ENCODE results near the gene LRRC1.
"Not testable (repeated sequence)": the region's sequence is repeated elsewhere in the genome, so short reads cannot be mapped to it uniquely, and the experiment has no call there.

LRRC1 gene

DNA sequence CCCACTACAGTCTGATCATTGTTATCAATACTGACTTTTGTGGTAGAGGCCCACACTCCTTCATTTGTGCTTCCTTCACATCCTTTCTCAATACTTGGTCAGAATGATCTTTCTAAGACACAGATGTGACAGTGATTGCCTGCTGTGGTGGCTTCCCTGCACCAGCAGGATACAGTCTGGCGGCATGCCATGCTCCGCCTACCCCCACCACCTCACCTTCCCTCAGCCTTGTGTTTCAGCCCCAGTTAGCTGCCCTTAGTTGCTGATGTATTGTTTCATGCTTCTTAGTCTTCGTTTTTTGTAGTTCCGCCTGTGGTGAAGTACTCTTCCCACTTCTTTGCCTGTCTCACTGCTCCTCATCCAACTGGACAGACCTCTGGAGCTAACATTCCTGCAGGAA lies 10.9 kb downstream of the LRRC1 start:
- Histone ChIP-seq H3K27me3 (no peaks in the 10 kb centered on the region), H3K9me3 (replicated peaks in 1 of 11) (peaks cover 0 to 6% (median 0%) of the 10 kb centered on the region in 11 experiments; a peak in 3 of 22 replicates), H3K9ac (no peak overlapping the region), H3K4me2 (no peak overlapping the region), H3K4me1 (peaks cover 0 to 10% (median 0%) of the 10 kb centered on the region in 10 experiments; a peak in 3 of 20 replicates), H3K36me3 (peaks cover 0 to 6% (median 0%) of the 10 kb centered on the region in 11 experiments; a peak in 1 of 22 replicates), H4K20me1 (peaks cover 0 to 23% (median 0%) of the 10 kb centered on the region in 11 experiments; a peak in 2 of 22 replicates), H3K4me3 (no peak overlapping the region), H3K27ac (no peak overlapping the region)
- no peak for TF ChIP-seq Cebpa-rat (IDR thresholded peaks at IDR 0.05)

GRCh38 chr6:53807606-53808005 lies 12.8 kb downstream of the LRRC1 start:
- Histone ChIP-seq H3K4me1 (peaks cover 0 to 10% (median 0%) of the 10 kb centered on the region in 10 experiments; a peak in 3 of 20 replicates), H3K27ac (peak overlapping the region in 1 of 11 experiments; percentile 17; a peak in 1 of 22 replicates), H3K4me2 (peak overlapping the region in 2 of 11 experiments; percentile 27 to 53; a peak in 3 of 22 replicates), H4K20me1 (peaks cover 0 to 16% (median 0%) of the 10 kb centered on the region in 11 experiments; a peak in 2 of 22 replicates)
- H3K4me3 ChIP-seq; H3K9ac ChIP-seq; H3K9me3 ChIP-seq (replicated peaks in 1 of 11); H3K27me3 ChIP-seq; H3K36me3 ChIP-seq: not testable (repeated sequence)

GRCh38 chr6:53808302-53808881 lies 13.6 kb downstream of the LRRC1 start:
- Histone ChIP-seq H3K27me3 (no peaks in the 10 kb centered on the region), H3K36me3 (no peaks in the 10 kb centered on the region), H3K4me3 (no peak overlapping the region), H4K20me1 (peaks cover 0 to 16% (median 0%) of the 10 kb centered on the region in 11 experiments; a peak in 2 of 22 replicates), H3K4me1 (peaks cover 1 to 15% (median 4%) of the 10 kb centered on the region in 10 experiments; a peak in 9 of 20 replicates), H3K4me2 (peak overlapping the region in 1 of 11 experiments; percentile 53; a peak in 1 of 22 replicates), H3K9me3 (replicated peaks in 1 of 11) (peaks cover 0 to 6% (median 0%) of the 10 kb centered on the region in 11 experiments; a peak in 3 of 22 replicates), H3K9ac (no peak overlapping the region), H3K27ac (no peak overlapping the region)
- no peak for TF ChIP-seq Cebpa-rat (IDR thresholded peaks at IDR 0.05)

GRCh38 chr6:53809691-53810090 lies 14.9 kb downstream of the LRRC1 start:
- H3K9me3 ChIP-seq (replicated peaks in 1 of 11), result peaks cover 0 to 6% (median 0%) of the 10 kb centered on the region in 11 experiments; a peak in 3 of 22 replicates
- no peaks in the 10 kb centered on the region for H3K27me3 ChIP-seq
- no peaks in the 10 kb centered on the region for H3K36me3 ChIP-seq
- H3K27ac ChIP-seq, result no peak overlapping the region
- TF ChIP-seq Cebpa-rat (IDR thresholded peaks at IDR 0.05), result no peak
- no peak overlapping the region for H3K4me2 ChIP-seq
- no peak overlapping the region for H3K9ac ChIP-seq
- H4K20me1 ChIP-seq, result peaks cover 0 to 16% (median 0%) of the 10 kb centered on the region in 11 experiments; a peak in 2 of 22 replicates
- H3K4me1 ChIP-seq, result peaks cover 4 to 24% (median 14%) of the 10 kb centered on the region in 10 experiments; a peak in 12 of 20 replicates
- H3K4me3 ChIP-seq, result no peak overlapping the region

DNA sequence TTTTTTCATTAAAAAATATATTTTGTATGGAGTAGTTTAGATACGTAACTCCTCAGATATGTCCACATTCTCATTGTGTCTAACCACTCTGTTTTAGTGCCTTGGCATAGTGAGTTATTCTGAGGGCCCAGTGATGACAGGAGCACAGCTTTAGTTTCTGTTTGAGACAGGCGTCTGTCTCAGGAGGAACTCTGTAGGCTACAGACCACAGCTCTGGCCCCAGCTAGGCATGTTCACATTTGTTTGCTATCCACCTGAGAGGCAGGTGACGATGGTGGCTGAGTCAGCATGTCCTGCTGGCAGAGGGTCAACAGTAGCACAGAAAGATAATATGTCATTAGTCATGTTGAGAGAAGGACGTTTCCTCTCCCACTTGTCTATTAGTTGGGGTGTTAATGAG lies 16.3 kb downstream of the LRRC1 start:
- Histone ChIP-seq H3K4me2 (no peak overlapping the region), H3K4me1 (peaks cover 4 to 24% (median 14%) of the 10 kb centered on the region in 10 experiments; a peak in 12 of 20 replicates), H3K9me3 (replicated peaks in 1 of 11) (peaks cover 0 to 6% (median 0%) of the 10 kb centered on the region in 11 experiments; a peak in 3 of 22 replicates), H3K9ac (no peak overlapping the region), H4K20me1 (peaks cover 0 to 4% (median 0%) of the 10 kb centered on the region in 11 experiments; a peak in 2 of 22 replicates), H3K4me3 (no peak overlapping the region), H3K27me3 (no peaks in the 10 kb centered on the region), H3K36me3 (no peaks in the 10 kb centered on the region), H3K27ac (no peak overlapping the region)
- no peak for TF ChIP-seq Cebpa-rat (IDR thresholded peaks at IDR 0.05)

DNA sequence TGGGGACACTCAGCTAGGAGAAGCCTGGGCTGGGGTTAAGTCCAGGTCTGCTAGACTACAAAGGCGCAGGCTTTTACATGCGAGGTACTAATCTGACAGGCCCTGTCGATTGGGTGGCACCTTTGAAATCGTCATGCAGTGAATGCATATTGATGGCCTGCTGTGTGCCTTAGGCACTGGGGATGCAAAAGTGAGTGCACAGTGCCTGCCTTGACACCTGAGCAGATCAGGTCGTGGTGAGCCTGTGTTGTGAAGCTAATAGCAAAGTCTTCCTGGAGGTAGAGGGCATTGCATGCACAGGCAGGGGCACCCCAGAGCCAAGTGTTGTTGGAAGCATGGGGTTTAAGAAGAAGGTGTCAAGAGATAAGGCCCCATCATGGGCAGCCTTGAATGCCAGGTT lies 16.9 kb downstream of the LRRC1 start:
- Histone ChIP-seq H3K27ac (no peak overlapping the region), H3K4me3 (no peak overlapping the region), H3K4me1 (peaks cover 4 to 24% (median 14%) of the 10 kb centered on the region in 10 experiments; a peak in 12 of 20 replicates), H3K36me3 (no peaks in the 10 kb centered on the region), H3K27me3 (no peaks in the 10 kb centered on the region), H3K4me2 (no peak overlapping the region), H3K9me3 (replicated peaks in 1 of 11) (peaks cover 0 to 6% (median 0%) of the 10 kb centered on the region in 11 experiments; a peak in 3 of 22 replicates), H4K20me1 (no peaks in the 10 kb centered on the region; a peak in 2 of 22 replicates), H3K9ac (no peak overlapping the region)
- no peak for TF ChIP-seq Cebpa-rat (IDR thresholded peaks at IDR 0.05)

- no peaks in the 10 kb centered on the region for H3K27me3 ChIP-seq
- no peaks in the 10 kb centered on the region for H3K36me3 ChIP-seq
- H3K27ac ChIP-seq, result no peak overlapping the region
- H3K4me2 ChIP-seq, result peak overlapping the region in 5 of 11 experiments; percentile 2 to 33 (median 10); a peak in 2 of 22 replicates
- H3K4me1 ChIP-seq, result peaks cover 0 to 19% (median 14%) of the 10 kb centered on the region in 10 experiments; a peak in 12 of 20 replicates
- no peaks in the 10 kb centered on the region for H3K9me3 ChIP-seq (replicated peaks in 1 of 11)
- H3K4me3 ChIP-seq, result no peak overlapping the region
- H3K9ac ChIP-seq, result no peak overlapping the region
- no peak for TF ChIP-seq Cebpa-rat (IDR thresholded peaks at IDR 0.05)
- no peaks in the 10 kb centered on the region; a peak in 2 of 22 replicates for H4K20me1 ChIP-seq
Measured at GRCh38 chr6:53813096-53813495, 18.3 kb downstream of the LRRC1 start.

DNA sequence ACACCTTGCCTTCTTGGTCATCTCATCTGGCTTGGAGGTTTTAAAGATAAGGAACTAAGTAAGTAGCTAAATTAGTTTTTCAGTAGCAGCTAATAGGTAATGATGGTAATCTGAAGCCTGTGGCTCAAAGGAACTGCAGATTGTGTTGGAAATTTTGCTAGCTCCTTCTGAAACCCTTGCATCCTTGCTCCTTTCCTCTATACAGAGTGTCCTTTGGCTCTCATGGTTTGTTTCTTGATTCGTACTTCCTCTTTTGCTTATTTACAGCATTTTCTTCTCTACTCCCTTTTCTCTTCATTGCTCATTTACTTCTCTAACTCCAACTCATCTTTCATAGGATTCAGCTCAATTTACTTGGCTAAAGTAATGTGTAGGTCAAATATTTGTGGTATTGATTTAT lies 19.0 kb downstream of the LRRC1 start:
- Histone ChIP-seq H3K27ac (no peak overlapping the region), H4K20me1 (no peaks in the 10 kb centered on the region; a peak in 2 of 22 replicates), H3K4me2 (peak overlapping the region in 8 of 11 experiments; percentile 2 to 33 (median 16); a peak in 5 of 22 replicates), H3K4me1 (peaks cover 0 to 16% (median 13%) of the 10 kb centered on the region in 10 experiments; a peak in 12 of 20 replicates), H3K9ac (no peak overlapping the region), H3K36me3 (no peaks in the 10 kb centered on the region), H3K4me3 (no peak overlapping the region), H3K9me3 (replicated peaks in 1 of 11) (no peaks in the 10 kb centered on the region), H3K27me3 (no peaks in the 10 kb centered on the region)
- TF ChIP-seq Cebpa-rat (IDR thresholded peaks at IDR 0.05), result no peak

DNA sequence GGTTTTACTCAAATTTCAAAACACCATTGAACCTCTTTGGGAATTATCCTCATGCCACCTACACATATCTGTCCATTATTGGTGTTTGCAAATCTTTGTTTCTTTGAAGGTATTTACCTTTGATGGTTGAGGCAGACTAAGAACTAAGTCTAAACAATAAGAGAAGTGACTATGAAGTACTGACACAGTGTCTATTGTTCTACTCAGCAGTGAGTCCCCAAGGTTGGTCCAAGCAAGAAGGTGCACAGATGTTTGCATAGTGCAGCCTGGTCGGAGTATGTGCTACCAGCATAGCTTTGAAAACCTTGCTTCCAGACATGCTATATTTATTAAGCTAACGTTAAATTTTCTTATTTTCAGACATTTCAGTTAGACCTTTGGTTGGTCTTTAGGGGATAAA lies 19.5 kb downstream of the LRRC1 start:
- Histone ChIP-seq H4K20me1 (no peaks in the 10 kb centered on the region; a peak in 2 of 22 replicates), H3K9me3 (replicated peaks in 1 of 11) (no peaks in the 10 kb centered on the region), H3K27me3 (no peaks in the 10 kb centered on the region), H3K4me3 (no peak overlapping the region), H3K9ac (no peak overlapping the region), H3K36me3 (no peaks in the 10 kb centered on the region), H3K4me2 (peak overlapping the region in 3 of 11 experiments; percentile 1 to 30 (median 25); a peak in 4 of 22 replicates), H3K27ac (no peak overlapping the region), H3K4me1 (peaks cover 0 to 16% (median 13%) of the 10 kb centered on the region in 10 experiments; a peak in 12 of 20 replicates)
- TF ChIP-seq Cebpa-rat (IDR thresholded peaks at IDR 0.05), result no peak
